DND-41 (cell line): Measurements from ENCODE around the gene CTAGE4.
"Not testable (repeated sequence)": the region's sequence is repeated elsewhere in the genome, so short reads cannot be mapped to it uniquely, and the experiment has no call there.

Experiments used
- CTCF ChIP-seq: IDR thresholded peaks from 2 replicates; pipeline ENCODE4 v1.5.1; 2012; ENCODE audit warnings: borderline replicate concordance, low read length, moderate library complexity, mild to moderate bottlenecking; ENCODE audit not compliant: poor library complexity, severe bottlenecking; ENCODE audit errors: extremely low read depth
- EZH2 ChIP-seq: IDR thresholded peaks from 3 replicates; pipeline ENCODE4 v1.6.1; 2012; ENCODE audit warnings: borderline replicate concordance, low read depth, mild to moderate bottlenecking, moderate library complexity, low read length, inconsistent platforms; ENCODE audit not compliant: severe bottlenecking

DNA sequence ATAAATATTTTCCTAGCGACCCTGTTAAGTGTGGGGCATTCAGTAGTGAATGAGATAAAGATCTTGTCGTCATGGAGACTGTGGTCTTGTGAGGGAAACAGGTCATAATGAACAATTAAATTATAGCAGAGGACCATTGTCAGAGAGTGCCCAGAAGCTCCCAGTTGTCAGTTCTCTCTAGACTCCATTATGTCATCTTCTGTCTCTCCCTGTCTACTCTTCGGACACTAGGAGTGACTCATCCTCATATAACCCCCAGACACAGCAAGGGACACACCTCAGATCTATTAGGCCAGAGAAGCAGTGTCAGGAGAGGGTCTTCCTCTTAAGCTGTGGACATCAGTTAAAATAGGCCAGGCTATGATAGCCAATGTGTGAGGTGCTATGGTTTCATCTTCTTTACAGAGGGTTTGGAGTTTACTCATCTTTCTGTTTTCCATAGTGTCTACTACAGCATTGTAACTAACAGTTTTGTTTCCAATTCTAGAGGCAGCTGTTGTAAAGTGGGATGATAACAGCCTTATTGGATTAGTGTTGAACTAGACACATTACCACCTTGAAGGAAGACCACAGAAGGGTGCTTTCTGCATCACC lies 5.4 kb downstream of the CTAGE4 start:
- not testable (repeated sequence) for TF ChIP-seq EZH2, CTCF
